Lung (tissue), 12 donors: ENCODE measurements around the gene DIRAS2. TPM values are rescaled to one million over a fixed set of nuclear protein-coding genes. Genes with fewer than 3 reads are reported as not detected.

Experiments used
- ATAC-seq: fragments of 200-7000 bp; cut with Tn5 transposase; one replicate; pipeline ENCODE4 v1.9.1; 2020; ENCODE audit warnings: moderate number of reproducible peaks; ENCODE audit not compliant: insufficient read depth, low FRiP score
- DNase-seq, 3 donors: peaks; one replicate each; pipeline ENCODE4 v3.0.0-alpha.2; 2013 to 2017
- H3K27ac ChIP-seq, 2 donors: one replicate each; pipeline ENCODE4 v1.5.1; 2013; ENCODE audit warnings: mild to moderate bottlenecking in 2 of 2, moderate library complexity in 2 of 2, control low read depth in 1 of 2, inconsistent platforms in 1 of 2, low read depth in 1 of 2, low read length in 1 of 2
- H3K27me3 ChIP-seq, 3 donors: one replicate each; pipeline ENCODE4 v1.5.1; 2013; ENCODE audit warnings: low read length in 2 of 3; ENCODE audit not compliant: control insufficient read depth in 3 of 3, insufficient read depth in 3 of 3
- H3K36me3 ChIP-seq, 4 donors: one replicate each; pipeline ENCODE4 v1.5.1; 2013; ENCODE audit warnings: low read length in 4 of 4, mild to moderate bottlenecking in 1 of 4, moderate library complexity in 1 of 4; ENCODE audit not compliant: control insufficient read depth in 4 of 4, insufficient read depth in 4 of 4
- H3K4me1 ChIP-seq, 5 donors: one replicate each; pipeline ENCODE4 v1.5.1; 2013; ENCODE audit warnings: low read length in 5 of 5, mild to moderate bottlenecking in 2 of 5, moderate library complexity in 1 of 5; ENCODE audit not compliant: control insufficient read depth in 5 of 5, insufficient read depth in 5 of 5
- H3K4me3 ChIP-seq: one replicate; pipeline ENCODE4 v1.5.1; 2013; ENCODE audit warnings: mild to moderate bottlenecking, control low read depth, moderate library complexity
- H3K9ac ChIP-seq, 2 donors: one replicate each; pipeline ENCODE4 v1.5.1; 2013; ENCODE audit warnings: low read length in 2 of 2, control low read depth in 1 of 2; ENCODE audit not compliant: insufficient read depth in 1 of 2
- H3K9me3 ChIP-seq, 4 donors: one replicate each; pipeline ENCODE4 v1.5.1; 2013; ENCODE audit warnings: low read length in 3 of 4, mild to moderate bottlenecking in 1 of 4, moderate library complexity in 1 of 4; ENCODE audit not compliant: control insufficient read depth in 4 of 4, insufficient read depth in 3 of 4
- WGBS, 2 donors: extraction: QIAGEN DNeasy Blood & Tissue Kit; methylation state at CpG; one replicate each; pipeline ENCODE4 v1.1.7; 2013; 5-methylcytosine and 5-hydroxymethylcytosine counted together
- polyA plus RNA-seq, 2 donors: library from polyadenylated mRNA; stranded (reverse); fragments of 200-250 nt; gene quantifications; one replicate each; pipeline ENCODE4 v1.2.1, GENCODE V29; 2013
- total RNA-seq, 2 donors: library from RNA; depleted of rRNA in 1 of 2; stranded (reverse); fragments of >200 nt in 1 of 2; gene quantifications; one replicate each; pipeline ENCODE4 v1.2.1, GENCODE V29; 2014 to 2021
- TF ChIP-seq, protein P1 (sequence below): IDR thresholded peaks from 2 replicates; pipeline ENCODE4 v1.5.1; 2012; ENCODE audit warnings: mild to moderate bottlenecking; ENCODE audit errors: control extremely low read depth, extremely low read depth
- donor health status: control.
- donor health status: control.
- donor health status: Bipolar disorder and iron deficiency.
- donor health status: healthy.
- donor health status: DM: yes; HTN: yes; CAD: no.

Gene DIRAS2
- total and polyA plus RNA-seq, 4 donors, result 0.02 to 0.61 (median 0.20) TPM

DNA sequence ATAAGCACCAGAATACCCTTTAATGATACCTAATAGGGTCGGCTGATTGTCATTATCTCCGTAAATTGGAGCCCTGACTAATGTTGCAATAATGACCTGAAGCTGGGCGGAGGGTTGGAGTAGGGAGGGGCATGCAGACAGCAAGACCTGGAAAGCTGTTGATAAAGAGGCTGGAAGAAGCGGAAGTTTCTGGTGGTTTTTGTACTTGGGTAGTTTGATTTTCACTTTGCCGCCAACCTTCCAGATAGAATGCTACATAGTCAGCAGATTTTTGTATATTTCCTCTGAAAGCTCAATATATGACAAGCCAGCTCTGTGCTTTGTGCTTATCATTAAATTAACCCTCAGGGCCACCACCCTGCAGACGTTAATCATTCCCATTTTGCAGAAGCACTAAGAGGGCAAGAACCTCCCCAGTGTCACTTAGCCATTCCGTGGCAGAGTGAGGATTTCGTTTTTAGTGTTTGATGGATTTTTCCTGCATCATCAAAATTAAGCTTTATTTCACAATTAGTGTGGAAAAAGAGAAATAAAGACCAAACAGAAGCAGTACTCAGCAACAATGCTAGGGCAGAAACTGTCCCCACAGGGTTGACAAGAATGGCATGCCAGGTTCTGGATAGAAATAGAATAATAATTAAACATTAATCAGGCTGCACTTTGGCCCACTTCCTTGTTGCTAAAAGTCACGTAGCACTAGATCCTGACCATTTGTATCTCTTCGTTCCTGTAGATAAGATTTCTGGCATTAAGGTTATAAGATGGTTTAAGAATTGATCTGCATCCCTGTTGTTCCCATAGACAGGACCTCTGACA, 34.7 kb downstream of the DIRAS2 start:
- no peak overlapping the region for H3K4me3 ChIP-seq
- peaks cover 0 to 4% (median 0%) of the 10 kb centered on the region in 4 donors for H3K9me3 ChIP-seq
- peaks cover 0 to 2% (median 2%) of the 10 kb centered on the region in 3 donors for H3K27me3 ChIP-seq
- H3K9ac ChIP-seq, result no peak overlapping the region
- ATAC-seq (no peak), DNase-seq (peak in 2 of 3 donors; percentile 1 to 9)
- H3K36me3 ChIP-seq, result no peaks in the 10 kb centered on the region
- 57 to 72% methylated on average over 10 of the region's 10 CpGs for WGBS, 2 donors
- no peak overlapping the region for H3K27ac ChIP-seq
- TF ChIP-seq, protein P1, sequence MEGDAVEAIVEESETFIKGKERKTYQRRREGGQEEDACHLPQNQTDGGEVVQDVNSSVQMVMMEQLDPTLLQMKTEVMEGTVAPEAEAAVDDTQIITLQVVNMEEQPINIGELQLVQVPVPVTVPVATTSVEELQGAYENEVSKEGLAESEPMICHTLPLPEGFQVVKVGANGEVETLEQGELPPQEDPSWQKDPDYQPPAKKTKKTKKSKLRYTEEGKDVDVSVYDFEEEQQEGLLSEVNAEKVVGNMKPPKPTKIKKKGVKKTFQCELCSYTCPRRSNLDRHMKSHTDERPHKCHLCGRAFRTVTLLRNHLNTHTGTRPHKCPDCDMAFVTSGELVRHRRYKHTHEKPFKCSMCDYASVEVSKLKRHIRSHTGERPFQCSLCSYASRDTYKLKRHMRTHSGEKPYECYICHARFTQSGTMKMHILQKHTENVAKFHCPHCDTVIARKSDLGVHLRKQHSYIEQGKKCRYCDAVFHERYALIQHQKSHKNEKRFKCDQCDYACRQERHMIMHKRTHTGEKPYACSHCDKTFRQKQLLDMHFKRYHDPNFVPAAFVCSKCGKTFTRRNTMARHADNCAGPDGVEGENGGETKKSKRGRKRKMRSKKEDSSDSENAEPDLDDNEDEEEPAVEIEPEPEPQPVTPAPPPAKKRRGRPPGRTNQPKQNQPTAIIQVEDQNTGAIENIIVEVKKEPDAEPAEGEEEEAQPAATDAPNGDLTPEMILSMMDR, result no peak
- H3K4me1 ChIP-seq, result peaks cover 0 to 6% (median 0%) of the 10 kb centered on the region in 5 donors

DNA sequence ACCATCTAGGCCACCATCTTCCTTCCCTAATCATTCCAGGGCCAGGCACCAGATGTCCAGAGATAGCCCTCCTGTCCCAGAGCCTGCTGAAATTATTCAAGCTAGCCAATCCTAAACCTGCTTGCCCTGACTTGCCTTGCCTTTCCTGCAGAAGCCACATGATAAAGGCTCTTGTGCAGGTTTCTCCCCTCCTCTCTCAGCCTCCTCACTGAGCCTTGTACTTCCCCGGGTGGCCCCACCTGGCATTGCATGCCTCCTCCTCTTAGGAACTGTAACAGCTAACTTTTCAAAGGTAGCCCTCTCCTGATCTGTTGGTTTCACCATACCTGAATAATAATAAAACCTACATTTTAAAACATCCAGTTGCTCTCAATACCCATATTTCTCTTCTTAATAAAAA, 42.6 kb downstream of the DIRAS2 start:
- H3K4me3 ChIP-seq, result no peak overlapping the region
- H3K27me3 ChIP-seq, result peaks cover 0 to 1% (median 0%) of the 10 kb centered on the region in 3 donors
- DNase-seq (no peak), ATAC-seq (no peak)
- no peak overlapping the region for H3K27ac ChIP-seq
- H3K9me3 ChIP-seq, result peaks cover 0 to 2% (median 0%) of the 10 kb centered on the region in 4 donors
- H3K36me3 ChIP-seq, result no peaks in the 10 kb centered on the region
- TF ChIP-seq, protein P1, result no peak
- H3K4me1 ChIP-seq, result peaks cover 0 to 8% (median 0%) of the 10 kb centered on the region in 5 donors
- no peak overlapping the region for H3K9ac ChIP-seq
- 75 to 93% methylated on average over 1 of the region's 1 CpG for WGBS, 2 donors

DNA sequence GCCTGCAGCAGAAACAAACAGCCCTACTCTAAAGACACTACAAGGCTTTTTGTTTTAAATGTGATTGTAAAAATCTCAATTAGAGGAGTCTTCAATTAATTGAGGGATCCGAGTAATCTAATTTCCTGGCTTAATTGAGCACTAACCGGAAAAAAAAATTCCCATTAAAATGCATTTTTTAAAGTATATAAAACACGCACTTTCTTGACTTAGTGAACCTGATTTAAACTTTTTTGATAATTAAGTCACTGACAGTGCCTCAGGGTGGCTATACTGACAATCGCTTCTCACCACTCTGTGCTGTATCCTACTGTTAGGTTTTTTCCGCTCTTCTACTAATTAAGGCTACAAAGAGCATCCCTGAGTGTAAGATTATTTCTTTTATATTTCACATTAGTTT, 44.4 kb downstream of the DIRAS2 start:
- H3K36me3 ChIP-seq, result no peaks in the 10 kb centered on the region
- 91 to 97% methylated on average over 5 of the region's 5 CpGs for WGBS, 2 donors
- H3K4me3 ChIP-seq, result no peak overlapping the region
- TF ChIP-seq, protein P1, result no peak
- peaks cover 0 to 2% (median 0%) of the 10 kb centered on the region in 4 donors for H3K9me3 ChIP-seq
- ATAC-seq (no peak), DNase-seq (no peak)
- H3K27me3 ChIP-seq, result no peaks in the 10 kb centered on the region
- H3K27ac ChIP-seq, result no peak overlapping the region
- H3K9ac ChIP-seq, result no peak overlapping the region
- peaks cover 0 to 8% (median 0%) of the 10 kb centered on the region in 5 donors for H3K4me1 ChIP-seq
